NCI-H1930 (cell line): ENCODE results near the gene OXCT2.
"Not testable (repeated sequence)": the region's sequence is repeated elsewhere in the genome, so short reads cannot be mapped to it uniquely, and the experiment has no call there.

ENCODE experiments used
- DNase-seq, 2 experiments: peaks; one replicate each; lab custom pipeline; 2025; lab: John Stamatoyannopoulos, UW

Gene OXCT2

GRCh38 chr1:39771022-39771532 is at the start of gene OXCT2:
TSS of gene OXCT2 (minus strand) at chr1:39771348. CDS start at chr1:39771255, 93 bp downstream.
- DNase-seq, result not testable (repeated sequence)

GRCh38 chr1:39819091-39819812 is 48.1 kb upstream of the OXCT2 start:
- DNase-seq, result no peak

- no peak for DNase-seq
These were observed 47.3 kb upstream of the OXCT2 start for GRCh38 chr1:39818482-39818881.

GRCh38 chr1:39817091-39817932 is 46.2 kb upstream of the OXCT2 start:
- not testable (repeated sequence) for DNase-seq

- peak in 1 of 2 experiments; percentile 42 for DNase-seq
These were observed 45.4 kb upstream of the OXCT2 start for GRCh38 chr1:39816415-39817090.

GRCh38 chr1:39812913-39813312 is 41.8 kb upstream of the OXCT2 start:
- no peak for DNase-seq

- DNase-seq, result no peak
These were observed 37.8 kb upstream of the OXCT2 start for GRCh38 chr1:39808784-39809517.

GRCh38 chr1:39805385-39805784 is 34.2 kb upstream of the OXCT2 start:
- no peak for DNase-seq

GRCh38 chr1:39802496-39803260 is 31.5 kb upstream of the OXCT2 start:
- DNase-seq, result no peak

- no peak for DNase-seq
These were observed 29.3 kb upstream of the OXCT2 start for GRCh38 chr1:39800471-39800835.

- DNase-seq, result peak; percentile 19 to 33
These were observed 28.8 kb upstream of the OXCT2 start for GRCh38 chr1:39799770-39800470.

- peak; percentile 60 to 65 for DNase-seq
These were observed 28.0 kb upstream of the OXCT2 start for GRCh38 chr1:39798859-39799769.

- DNase-seq, result no peak
These were observed 24.5 kb upstream of the OXCT2 start for GRCh38 chr1:39795651-39796050.

- DNase-seq, result no peak
These were observed 20.7 kb upstream of the OXCT2 start for GRCh38 chr1:39791838-39792237.

- DNase-seq, result no peak
These were observed 18.5 kb upstream of the OXCT2 start for GRCh38 chr1:39789571-39790110.

GRCh38 chr1:39788758-39789570 is 17.8 kb upstream of the OXCT2 start, which contains the start of gene BMP8B:
TSS of gene BMP8B (minus strand) at chr1:39788865. CDS start at chr1:39788485, 380 bp downstream.
- DNase-seq, result peak; percentile 31 to 63

- DNase-seq, result no peak
These were observed 17.2 kb upstream of the OXCT2 start for GRCh38 chr1:39788426-39788757.

GRCh38 chr1:39787964-39788363 is 16.8 kb upstream of the OXCT2 start:
- DNase-seq, result not testable (repeated sequence)
